Epithelial cell of proximal tubule (primary cell): ENCODE results near the gene CELSR3. TPM values are rescaled to one million over a fixed set of nuclear protein-coding genes. Genes with fewer than 3 reads are reported as not detected.

Experiments used
- DNase-seq: peaks from one replicate; pipeline ENCODE4 v3.0.0-alpha.2; 2011; ENCODE audit warnings: low read depth
- H3K4me3 ChIP-seq: 2 replicates; pipeline ENCODE4 v1.5.1; 2011; ENCODE audit warnings: low read depth, mild to moderate bottlenecking, low read length
- CTCF ChIP-seq: conservative IDR thresholded peaks from 2 replicates; pipeline ENCODE4 v1.5.1; 2012; ENCODE audit warnings: low read depth, mild to moderate bottlenecking, low read length
- total RNA-seq: library from RNA; depleted of rRNA; stranded (reverse); fragments of >200 nt; gene quantifications from 2 replicates; pipeline ENCODE4 v1.2.3, GENCODE V29; 2015

Gene CELSR3
- total RNA-seq, 1 donor from 2014 or later, result 2.5 TPM

GRCh38 chr3:48607519-48607918 is 55.2 kb downstream of the CELSR3 start:
- no peak overlapping the region for H3K4me3 ChIP-seq
- TF ChIP-seq CTCF, result no peak
- no peak for DNase-seq

- TF ChIP-seq CTCF, result no peak
- no peak overlapping the region for H3K4me3 ChIP-seq
- no peak for DNase-seq
These were observed 61.1 kb downstream of the CELSR3 start for GRCh38 chr3:48601622-48601994.

GRCh38 chr3:48600711-48601621 is 61.7 kb downstream of the CELSR3 start:
- DNase-seq, result no peak
- no peak for TF ChIP-seq CTCF
- no peak overlapping the region for H3K4me3 ChIP-seq

DNA sequence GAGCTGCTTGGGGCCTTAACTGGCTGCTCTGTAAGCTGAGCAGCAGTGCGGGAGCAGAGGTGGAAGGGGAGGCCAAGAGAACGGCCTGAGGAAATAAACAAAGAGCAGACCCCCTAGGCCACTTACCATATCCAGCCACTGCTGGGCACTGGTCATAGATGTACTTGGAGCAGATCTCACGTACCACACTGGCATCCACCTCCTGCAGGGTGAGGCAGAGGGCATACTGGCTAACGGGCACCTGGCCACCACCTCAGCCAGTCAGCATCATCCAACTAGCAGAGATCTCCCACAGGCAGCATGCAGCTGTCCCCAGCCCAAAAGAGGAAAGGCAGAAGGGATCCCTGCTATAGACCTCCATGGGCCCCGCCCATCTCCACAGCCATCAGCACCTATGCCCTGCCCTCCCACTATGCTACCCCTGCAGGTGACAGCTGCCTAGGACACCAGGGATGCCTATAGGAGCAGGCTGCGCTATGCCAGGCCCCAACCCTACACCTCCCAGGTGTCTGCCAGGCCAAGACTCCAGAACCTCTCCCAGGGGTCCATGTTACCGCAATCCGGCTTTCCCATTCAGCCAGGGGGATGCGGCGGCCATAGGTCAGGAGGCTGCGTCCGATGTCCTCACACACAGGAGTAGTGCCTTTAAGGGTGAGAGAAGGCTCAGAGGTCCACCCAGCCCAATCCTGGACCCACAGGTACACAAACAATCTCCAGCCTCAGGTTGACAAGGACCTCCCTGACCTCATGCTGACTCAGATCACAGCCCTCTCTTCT is 63.0 kb downstream of the CELSR3 start:
- H3K4me3 ChIP-seq, result no peak overlapping the region
- no peak for TF ChIP-seq CTCF
- DNase-seq, result no peak

- no peak overlapping the region for H3K4me3 ChIP-seq
- TF ChIP-seq CTCF, result no peak
- no peak for DNase-seq
These were observed 63.6 kb downstream of the CELSR3 start for GRCh38 chr3:48599077-48599501.

DNA sequence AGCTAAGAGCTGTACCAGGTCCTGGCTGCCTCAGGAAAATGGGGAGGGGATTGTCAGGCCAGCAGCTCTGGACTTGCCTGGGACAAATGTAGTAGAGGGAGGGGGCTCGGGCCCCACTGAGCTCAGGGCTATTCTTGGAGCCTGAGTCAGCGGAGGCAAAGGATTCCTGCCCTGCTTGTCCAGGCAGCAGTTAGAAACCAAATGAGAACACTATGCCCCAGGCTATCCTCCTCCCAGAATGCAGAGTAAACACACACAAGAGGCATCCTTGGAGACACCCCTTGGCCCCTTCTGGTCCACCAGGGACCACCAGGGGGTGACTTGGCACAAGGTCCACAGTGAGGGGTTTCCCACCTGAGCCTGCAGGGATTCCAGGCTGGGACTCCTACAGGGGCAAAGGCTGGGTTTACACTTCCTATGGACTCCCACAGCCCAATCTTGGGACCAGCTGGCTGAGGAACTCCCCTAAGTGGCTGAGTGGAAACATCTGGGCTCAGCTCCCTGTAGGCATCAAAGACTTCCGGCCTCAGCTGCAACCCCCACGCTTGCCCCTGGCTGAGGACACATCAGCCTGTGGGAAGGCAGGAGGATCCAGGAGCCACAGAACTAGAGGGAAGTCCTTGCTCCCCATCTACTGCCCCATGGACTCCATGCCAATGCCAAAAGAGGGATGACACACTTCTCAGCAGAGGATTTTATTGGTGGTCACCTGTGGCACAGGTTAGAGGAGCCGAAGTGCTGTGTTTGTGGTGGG is 64.2 kb downstream of the CELSR3 start:
- H3K4me3 ChIP-seq, result no peak overlapping the region
- no peak for DNase-seq
- TF ChIP-seq CTCF, result no peak
